ENCODE data around the gene YPEL2.
A peak's percentile ranks its signal among the peaks of the same experiment; 100 is the strongest.

YPEL2 gene

GRCh38 chr17:59361916-59362810 is 30.7 kb downstream of the YPEL2 start:
- CTCF ChIA-PET: interaction anchor here (0.9 to 1.8 kb wide), 4 partner anchors 9 to 78 kb away, joined by 4 to 6 read pairs (median 4); no protein-coding TSS in a partner anchor
- DNase-seq (ENCODE audit: extremely low spot score): peak; percentile 38
- TF ChIP-seq CTCF (IDR thresholded peaks at IDR 0.05; ENCODE audit: control extremely low read depth, extremely low read depth, low read depth, missing control alignments): no peak
- POLR2A ChIA-PET: interaction anchor here (0.6 kb wide), 1 partner anchor 28 kb away, joined by 8 read pairs; no protein-coding TSS in a partner anchor

- DNase-seq (ENCODE audit: extremely low spot score): no peak
- ChIA-PET CTCF (interaction anchor here (0.8 to 1.8 kb wide), 5 partner anchors 8 to 77 kb away, joined by 3 to 6 read pairs (median 4); no protein-coding TSS in a partner anchor), POLR2A (no interaction called here)
- no peak for TF ChIP-seq CTCF (IDR thresholded peaks at IDR 0.05; ENCODE audit: control extremely low read depth, extremely low read depth, low read depth, missing control alignments)
Measured at GRCh38 chr17:59362811-59363205, 31.4 kb downstream of the YPEL2 start.

- no peak for TF ChIP-seq CTCF (IDR thresholded peaks at IDR 0.05; ENCODE audit: control extremely low read depth, extremely low read depth, low read depth, missing control alignments)
- ChIA-PET POLR2A (no interaction called here), CTCF (interaction anchor here (0.9 to 2.5 kb wide), 6 partner anchors 9 to 54 kb away, joined by 3 to 7 read pairs (median 4); no protein-coding TSS in a partner anchor)
- peak; percentile 40 for DNase-seq (ENCODE audit: extremely low spot score)
Measured at GRCh38 chr17:59365383-59365981, 34.0 kb downstream of the YPEL2 start.

GRCh38 chr17:59366040-59366757 is 34.7 kb downstream of the YPEL2 start:
- DNase-seq (ENCODE audit: extremely low spot score): no peak
- POLR2A ChIA-PET: no interaction called here
- CTCF ChIA-PET: interaction anchor here (0.9 to 2.5 kb wide), 6 partner anchors 9 to 55 kb away, joined by 3 to 7 read pairs (median 4); no protein-coding TSS in a partner anchor
- TF ChIP-seq CTCF (IDR thresholded peaks at IDR 0.05; ENCODE audit: control extremely low read depth, extremely low read depth, low read depth, missing control alignments): no peak

- ChIA-PET POLR2A (no interaction called here), CTCF (interaction anchor here (1.3 to 2.5 kb wide), 3 partner anchors 11 to 37 kb away, joined by 3 to 6 read pairs (median 3); no protein-coding TSS in a partner anchor)
- DNase-seq (ENCODE audit: extremely low spot score): no peak
- TF ChIP-seq CTCF (IDR thresholded peaks at IDR 0.05; ENCODE audit: control extremely low read depth, extremely low read depth, low read depth, missing control alignments): no peak
Measured at GRCh38 chr17:59366773-59367656, 35.6 kb downstream of the YPEL2 start.

Measured in GM10248 (cell line).